ENCODE measurements around the gene DLX4. TPM values are rescaled to one million over a fixed set of nuclear protein-coding genes. Genes with fewer than 3 reads are reported as not detected.

Gene DLX4
- total RNA-seq, 4 donors from 2014 or later = 0.13 to 0.67 TPM; not detected in 2

DNA sequence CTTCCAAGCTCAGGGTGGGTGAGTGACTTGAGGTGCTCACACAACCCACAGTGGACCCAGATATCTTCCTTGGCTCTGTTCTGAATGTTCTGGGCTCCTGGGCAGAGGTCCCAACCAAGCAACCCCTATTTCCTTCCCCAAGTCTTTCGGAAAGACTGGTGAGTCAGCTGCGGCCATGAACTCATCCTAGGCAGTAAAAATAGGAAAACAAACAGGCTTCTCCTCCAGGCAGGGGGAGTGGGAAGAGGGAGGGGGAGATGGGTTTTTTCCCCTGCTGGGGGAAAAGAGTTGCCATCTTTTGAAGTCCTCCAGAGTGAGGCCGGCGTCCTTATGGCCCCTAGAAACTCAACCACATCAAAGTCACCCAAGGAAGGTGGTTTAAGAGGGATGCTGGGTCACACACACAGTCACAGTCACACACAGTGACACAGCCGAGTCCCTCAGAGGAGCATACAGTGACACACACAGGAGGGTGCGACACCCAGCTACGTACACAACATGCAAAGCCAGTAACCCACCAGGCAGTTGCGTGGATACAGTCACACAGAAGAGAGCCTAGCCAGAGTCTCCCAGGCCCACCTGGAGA, 16.0 kb upstream of the DLX4 start:
- Histone ChIP-seq H3K4me3 (no peak overlapping the region), H3K27ac (no peak overlapping the region), H3K9me3 (no peaks in the 10 kb centered on the region), H3K4me1 (no peaks in the 10 kb centered on the region), H3K27me3 (peaks cover 0 to 76% (median 0%) of the 10 kb centered on the region in 4 donors), H3K36me3 (no peaks in the 10 kb centered on the region)
- intact Hi-C loops (cut with DNase I) = loop anchor here (5.0 to 10.0 kb wide), 2 partner anchors 44 to 68 kb away; partner anchors contain the start of gene DLX3
- 71 to 80% methylated on average over 1 to 6 of the region's 8 CpGs for WGBS, 2 donors
- TF ChIP-seq POLR2A (IDR thresholded peaks at IDR 0.05) = no peak
- TF ChIP-seq, protein P1, sequence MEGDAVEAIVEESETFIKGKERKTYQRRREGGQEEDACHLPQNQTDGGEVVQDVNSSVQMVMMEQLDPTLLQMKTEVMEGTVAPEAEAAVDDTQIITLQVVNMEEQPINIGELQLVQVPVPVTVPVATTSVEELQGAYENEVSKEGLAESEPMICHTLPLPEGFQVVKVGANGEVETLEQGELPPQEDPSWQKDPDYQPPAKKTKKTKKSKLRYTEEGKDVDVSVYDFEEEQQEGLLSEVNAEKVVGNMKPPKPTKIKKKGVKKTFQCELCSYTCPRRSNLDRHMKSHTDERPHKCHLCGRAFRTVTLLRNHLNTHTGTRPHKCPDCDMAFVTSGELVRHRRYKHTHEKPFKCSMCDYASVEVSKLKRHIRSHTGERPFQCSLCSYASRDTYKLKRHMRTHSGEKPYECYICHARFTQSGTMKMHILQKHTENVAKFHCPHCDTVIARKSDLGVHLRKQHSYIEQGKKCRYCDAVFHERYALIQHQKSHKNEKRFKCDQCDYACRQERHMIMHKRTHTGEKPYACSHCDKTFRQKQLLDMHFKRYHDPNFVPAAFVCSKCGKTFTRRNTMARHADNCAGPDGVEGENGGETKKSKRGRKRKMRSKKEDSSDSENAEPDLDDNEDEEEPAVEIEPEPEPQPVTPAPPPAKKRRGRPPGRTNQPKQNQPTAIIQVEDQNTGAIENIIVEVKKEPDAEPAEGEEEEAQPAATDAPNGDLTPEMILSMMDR (IDR thresholded peaks at IDR 0.05) = no peak
- no peak for DNase-seq

DNA sequence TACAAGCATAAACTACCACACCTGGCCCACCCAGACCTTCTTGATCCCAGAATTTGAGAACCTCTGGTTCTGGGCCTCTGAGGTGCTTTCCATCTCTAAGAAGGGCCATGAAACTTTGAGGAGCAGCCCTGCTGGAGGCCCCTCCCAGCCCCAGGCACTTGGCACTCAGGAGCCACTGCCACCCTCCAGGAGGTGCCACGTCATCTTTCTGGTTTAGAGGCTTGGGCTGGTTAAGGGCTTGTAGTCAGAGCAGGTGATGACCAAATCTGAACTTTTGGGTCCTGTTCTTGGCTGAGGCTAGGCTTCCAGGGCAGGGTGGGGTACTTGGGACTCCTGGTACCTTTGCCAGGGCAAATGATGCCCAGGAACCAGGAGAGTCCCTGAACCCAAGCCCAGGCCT, 13.8 kb upstream of the DLX4 start:
- Histone ChIP-seq H3K27me3 (peaks cover 0 to 65% (median 0%) of the 10 kb centered on the region in 4 donors), H3K27ac (no peak overlapping the region), H3K4me1 (peaks cover 0 to 6% (median 0%) of the 10 kb centered on the region in 3 donors), H3K36me3 (no peaks in the 10 kb centered on the region), H3K9me3 (no peaks in the 10 kb centered on the region), H3K4me3 (no peak overlapping the region)
- intact Hi-C loops (cut with DNase I) = loop anchor here (10.0 kb wide), 1 partner anchor 70 kb away; no protein-coding TSS in a partner anchor
- TF ChIP-seq POLR2A (IDR thresholded peaks at IDR 0.05) = no peak
- TF ChIP-seq, protein P1 (IDR thresholded peaks at IDR 0.05) = no peak
- 60% methylated on average over 1 of the region's 1 CpG; no CpG with 5 or more reads in 1 of the 2 donors for WGBS, 2 donors
- no peak for DNase-seq

DNA sequence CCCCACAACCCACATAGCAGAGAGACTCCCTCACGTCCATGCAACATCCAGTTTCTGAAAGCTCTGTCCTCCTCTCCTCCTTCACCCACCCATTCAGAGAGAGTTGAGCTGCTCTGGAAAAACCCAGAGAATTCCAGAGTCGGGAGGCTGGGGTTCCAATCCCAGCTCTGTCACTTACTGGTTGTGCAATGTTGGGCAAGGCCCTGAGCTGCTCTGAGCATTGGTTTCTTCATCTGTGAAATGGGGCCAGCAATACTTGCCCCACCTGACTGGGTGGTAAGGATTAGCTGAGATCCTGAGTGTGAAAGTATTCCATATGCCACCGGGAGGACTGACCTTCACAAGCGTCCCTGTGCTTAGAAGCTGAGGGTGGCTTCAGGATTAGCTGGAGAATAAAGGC, 12.2 kb upstream of the DLX4 start:
- Histone ChIP-seq H3K4me3 (no peak overlapping the region), H3K9me3 (no peaks in the 10 kb centered on the region), H3K27me3 (peaks cover 0 to 61% (median 0%) of the 10 kb centered on the region in 4 donors), H3K27ac (no peak overlapping the region), H3K36me3 (no peaks in the 10 kb centered on the region), H3K4me1 (peaks cover 0 to 6% (median 0%) of the 10 kb centered on the region in 3 donors)
- DNase-seq = no peak
- no peak for TF ChIP-seq POLR2A (IDR thresholded peaks at IDR 0.05)
- TF ChIP-seq, protein P1 (IDR thresholded peaks at IDR 0.05) = no peak
- intact Hi-C loops (cut with DNase I) = loop anchor here (10.0 kb wide), 1 partner anchor 72 kb away; no protein-coding TSS in a partner anchor
- WGBS, 2 donors = 69 to 80% methylated on average over 1 of the region's 4 CpGs

DNA sequence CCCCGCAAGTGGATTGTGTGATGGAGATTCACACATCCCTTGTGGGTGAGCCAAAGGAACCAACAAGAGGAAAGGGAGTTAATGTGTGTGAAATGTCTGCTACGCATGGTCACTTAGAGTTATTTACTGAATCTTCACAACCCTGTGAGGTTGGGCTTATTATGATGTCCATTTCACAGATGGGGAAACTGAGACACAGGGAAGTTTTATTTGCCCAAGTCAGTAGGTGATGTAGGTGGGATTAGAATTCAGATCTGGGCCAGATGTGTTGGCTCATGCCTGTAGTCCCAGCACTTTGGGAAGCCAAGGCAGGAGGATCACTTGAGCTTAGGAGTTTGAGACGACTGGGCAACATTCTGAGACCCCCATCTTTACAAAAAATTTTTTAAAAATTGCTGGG, 11.6 kb upstream of the DLX4 start:
- intact Hi-C loops (cut with DNase I) = loop anchor here (10.0 kb wide), 1 partner anchor 73 kb away; no protein-coding TSS in a partner anchor
- H3K27ac ChIP-seq = no peak overlapping the region
- no peaks in the 10 kb centered on the region for H3K9me3 ChIP-seq
- TF ChIP-seq POLR2A (IDR thresholded peaks at IDR 0.05) = no peak
- TF ChIP-seq, protein P1 (IDR thresholded peaks at IDR 0.05) = no peak
- no peak for DNase-seq
- H3K27me3 ChIP-seq = peaks cover 0 to 61% (median under 1%) of the 10 kb centered on the region in 4 donors
- H3K36me3 ChIP-seq = no peaks in the 10 kb centered on the region
- H3K4me3 ChIP-seq = no peak overlapping the region
- 78 to 92% methylated on average over 2 to 3 of the region's 3 CpGs for WGBS, 2 donors
- H3K4me1 ChIP-seq = peaks cover 0 to 6% (median 0%) of the 10 kb centered on the region in 3 donors

DNA sequence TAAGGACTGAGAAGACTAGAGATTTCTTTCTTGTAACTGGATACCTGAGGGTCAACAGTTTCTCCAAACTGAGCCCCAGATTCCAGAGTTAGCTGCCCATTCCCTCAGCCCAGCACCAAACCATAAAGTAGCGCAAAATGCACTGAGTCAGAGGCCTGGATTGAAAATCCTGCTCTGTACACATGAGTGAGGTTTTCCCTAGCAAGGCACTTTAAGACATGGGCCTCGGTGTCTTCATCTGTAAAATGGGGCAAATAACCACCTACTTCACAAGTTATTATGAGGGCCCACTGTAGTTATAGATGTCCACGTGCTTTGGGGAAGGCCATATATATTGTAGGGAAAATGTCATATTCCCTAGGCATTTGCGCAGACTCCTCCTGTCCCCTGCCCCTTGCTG, 10.3 kb upstream of the DLX4 start:
- Histone ChIP-seq H3K36me3 (no peaks in the 10 kb centered on the region), H3K27me3 (peaks cover 0 to 61% (median 9%) of the 10 kb centered on the region in 4 donors), H3K27ac (no peak overlapping the region), H3K4me1 (peaks cover under 1 to 10% (median 1%) of the 10 kb centered on the region in 3 donors), H3K9me3 (no peaks in the 10 kb centered on the region), H3K4me3 (no peak overlapping the region)
- WGBS, 2 donors = 88 to 89% methylated on average over 2 to 4 of the region's 4 CpGs
- no peak for DNase-seq
- TF ChIP-seq, protein P1 (IDR thresholded peaks at IDR 0.05) = no peak
- TF ChIP-seq POLR2A (IDR thresholded peaks at IDR 0.05) = no peak
- intact Hi-C loops (cut with DNase I) = loop anchor here (10.0 kb wide), 1 partner anchor 74 kb away; no protein-coding TSS in a partner anchor

All from esophagus squamous epithelium (tissue), 5 donors.